ENCODE data around the gene OR2AT4.

GRCh38 chr11:75050516-75050915 lies 46.2 kb downstream of the OR2AT4 start:
- TF ChIP-seq CTCF (IDR thresholded peaks at IDR 0.05; ENCODE audit: poor library complexity) (no peak), EZH2 (IDR thresholded peaks at IDR 0.05; ENCODE audit: borderline replicate concordance) (no peak), EZH2phosphoT487 (IDR thresholded peaks at IDR 0.05; ENCODE audit: low read depth, severe bottlenecking, unreplicated experiment) (no peak)
